ENCODE data around the gene SMOC1.

DNA sequence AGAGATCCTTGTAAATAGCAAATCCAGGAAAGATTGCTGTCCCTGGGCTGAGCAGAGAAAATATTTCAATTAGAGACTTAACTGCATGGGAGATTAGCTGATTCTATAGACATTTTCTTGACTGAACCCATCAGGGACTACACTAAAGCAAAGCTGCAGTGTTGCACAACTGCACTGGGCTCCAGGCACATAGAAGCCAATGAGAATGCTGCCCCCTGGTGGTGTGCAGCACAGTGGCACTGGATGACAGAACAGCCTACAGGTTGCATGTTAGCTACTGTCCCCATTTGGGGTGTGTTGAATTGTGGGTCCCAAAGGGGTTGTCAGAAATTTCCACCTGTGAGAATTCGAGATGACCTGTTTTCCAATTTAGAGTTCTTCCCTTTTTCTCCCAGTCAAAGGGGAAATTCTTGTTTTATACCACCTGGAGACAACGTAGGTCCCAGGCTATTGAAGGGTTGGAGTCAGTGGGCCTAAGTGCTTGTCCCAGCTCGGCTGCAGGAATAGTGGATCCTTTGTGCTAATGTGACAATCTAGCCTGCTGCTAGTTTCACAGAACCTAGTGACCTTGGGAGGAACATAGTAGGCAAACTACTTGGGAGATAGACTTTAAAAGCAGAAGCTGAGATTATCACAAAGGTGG lies 194.8 kb downstream of the SMOC1 start:
- TF ChIP-seq CTCF (IDR thresholded peaks at IDR 0.05) (peak; percentile 51 to 76 (median 60)), POLR2A (IDR thresholded peaks at IDR 0.05) (no peak)
